MM.1S (cell line): ENCODE measurements around the gene AKR1C3.

Source experiments
- DNase-seq: peaks from one replicate; pipeline ENCODE4 v3.0.0-alpha.2; 2015
- H2AFZ ChIP-seq: fragments of 300-600 bp; sonication (generic); 2 replicates; pipeline ENCODE4 v1.6.0; 2016; ENCODE audit warnings: antibody characterized with exemption, low read length
- H3F3A ChIP-seq: fragments of 300-600 bp; sonication (generic); 2 replicates; pipeline ENCODE4 v1.6.1; 2016; ENCODE audit warnings: mild to moderate bottlenecking, antibody characterized with exemption, low read length, moderate library complexity, mixed read lengths; ENCODE audit not compliant: insufficient read depth
- H3K27ac ChIP-seq: fragments of 300-600 bp; sonication (generic); 2 replicates; pipeline ENCODE4 v1.5.1; 2016; ENCODE audit warnings: mild to moderate bottlenecking, low read length
- H3K27me3 ChIP-seq: fragments of 300-600 bp; sonication (generic); replicated peaks from 2 replicates; pipeline ENCODE4 v1.6.0; 2016; ENCODE audit warnings: low read length; ENCODE audit not compliant: insufficient read depth
- H3K36me3 ChIP-seq: fragments of 300-600 bp; sonication (generic); replicated peaks from 2 replicates; pipeline ENCODE4 v1.6.1; 2016; ENCODE audit warnings: mild to moderate bottlenecking, low read length, mixed read lengths; ENCODE audit not compliant: insufficient read depth
- H3K4me1 ChIP-seq: fragments of 300-600 bp; sonication (generic); 2 replicates; pipeline ENCODE4 v1.6.1; 2016; ENCODE audit warnings: low read length, mixed read lengths
- H3K4me2 ChIP-seq: fragments of 300-600 bp; sonication (generic); 2 replicates; pipeline ENCODE4 v1.6.0; 2016; ENCODE audit warnings: low read depth, low read length
- H3K4me3 ChIP-seq: fragments of 300-600 bp; sonication (generic); 2 replicates; pipeline ENCODE4 v1.5.1; 2016; ENCODE audit warnings: low read length, mixed read lengths
- H3K79me2 ChIP-seq: fragments of 300-600 bp; sonication (generic); 2 replicates; pipeline ENCODE4 v1.6.1; 2016; ENCODE audit warnings: mixed run types, low read length, mixed read lengths
- H3K9ac ChIP-seq: fragments of 300-600 bp; sonication (generic); 2 replicates; pipeline ENCODE4 v1.6.1; 2016; ENCODE audit warnings: low read length, mixed read lengths
- H3K9me2 ChIP-seq: fragments of 300-600 bp; sonication (generic); replicated peaks from 2 replicates; pipeline ENCODE4 v1.6.1; 2016; ENCODE audit warnings: mild to moderate bottlenecking, low read length, mixed read lengths; ENCODE audit not compliant: insufficient read depth
- H3K9me3 ChIP-seq: fragments of 300-600 bp; sonication (generic); replicated peaks from 2 replicates; pipeline ENCODE4 v1.6.1; 2016; ENCODE audit warnings: mild to moderate bottlenecking, low read length, mixed read lengths; ENCODE audit not compliant: insufficient read depth
- H4K20me1 ChIP-seq: fragments of 300-600 bp; sonication (generic); 2 replicates; pipeline ENCODE4 v1.6.1; 2016; ENCODE audit warnings: mild to moderate bottlenecking, low read length, moderate library complexity, mixed read lengths; ENCODE audit not compliant: insufficient read depth
- CTCF ChIP-seq: fragments of 300-600 bp; sonication (generic); IDR thresholded peaks from 2 replicates; pipeline ENCODE4 v1.5.1; 2016; ENCODE audit warnings: antibody characterized with exemption, low read length, mixed read lengths
- EZH2 ChIP-seq: fragments of 300-600 bp; sonication (generic); optimal IDR thresholded peaks from 2 replicates; pipeline ENCODE3; 2017; ENCODE audit warnings: low read depth, mild to moderate bottlenecking, antibody characterized with exemption, low read length, mixed read lengths
- EZH2phosphoT487 ChIP-seq: fragments of 300-600 bp; sonication (generic); IDR thresholded peaks from 2 replicates; pipeline ENCODE4 v1.6.1; 2018; ENCODE audit warnings: antibody characterized with exemption, low read length

The AKR1C3 gene

GRCh38 chr10:5103481-5103880 lies 9.3 kb downstream of the AKR1C3 start:
- no peaks in the 10 kb centered on the region for H3K27me3 ChIP-seq
- H2AFZ ChIP-seq = no peak overlapping the region
- TF ChIP-seq EZH2phosphoT487 (no peak), EZH2 (no peak), CTCF (no peak)
- no peaks in the 10 kb centered on the region for H3K9me3 ChIP-seq
- no peaks in the 10 kb centered on the region for H3K4me1 ChIP-seq
- no peaks in the 10 kb centered on the region for H3K9me2 ChIP-seq
- H3K9ac ChIP-seq = no peak overlapping the region
- no peak for DNase-seq
- no peaks in the 10 kb centered on the region for H4K20me1 ChIP-seq
- no peaks in the 10 kb centered on the region for H3K36me3 ChIP-seq
- no peaks in the 10 kb centered on the region for H3F3A ChIP-seq
- H3K4me3 ChIP-seq = no peak overlapping the region
- H3K27ac ChIP-seq = no peak overlapping the region
- H3K4me2 ChIP-seq = no peak overlapping the region
- no peaks in the 10 kb centered on the region for H3K79me2 ChIP-seq

- no peaks in the 10 kb centered on the region for H3K79me2 ChIP-seq
- H4K20me1 ChIP-seq = no peaks in the 10 kb centered on the region
- no peak overlapping the region for H3K9ac ChIP-seq
- H3K9me3 ChIP-seq = no peaks in the 10 kb centered on the region
- H3K4me3 ChIP-seq = no peak overlapping the region
- H3K27me3 ChIP-seq = no peaks in the 10 kb centered on the region
- no peak overlapping the region for H3K4me2 ChIP-seq
- H3K4me1 ChIP-seq = no peaks in the 10 kb centered on the region
- H2AFZ ChIP-seq = no peak overlapping the region
- H3K9me2 ChIP-seq = no peaks in the 10 kb centered on the region
- H3K36me3 ChIP-seq = no peaks in the 10 kb centered on the region
- no peak overlapping the region for H3K27ac ChIP-seq
- no peaks in the 10 kb centered on the region for H3F3A ChIP-seq
- DNase-seq = no peak
- no peak for TF ChIP-seq EZH2
- TF ChIP-seq EZH2phosphoT487 = no peak
- TF ChIP-seq CTCF = no peak
Measured at GRCh38 chr10:5105626-5106025, 11.4 kb downstream of the AKR1C3 start.

- Histone ChIP-seq H3K9ac (no peak overlapping the region), H3K4me2 (no peak overlapping the region), H3K4me3 (no peak overlapping the region), H3K9me3 (no peaks in the 10 kb centered on the region), H2AFZ (no peak overlapping the region), H3F3A (no peaks in the 10 kb centered on the region), H3K27ac (no peak overlapping the region), H3K4me1 (no peaks in the 10 kb centered on the region), H3K36me3 (no peaks in the 10 kb centered on the region), H3K79me2 (no peaks in the 10 kb centered on the region), H3K27me3 (no peaks in the 10 kb centered on the region), H4K20me1 (no peaks in the 10 kb centered on the region), H3K9me2 (no peaks in the 10 kb centered on the region)
- no peak for TF ChIP-seq EZH2
- no peak for TF ChIP-seq EZH2phosphoT487
- no peak for TF ChIP-seq CTCF
- no peak for DNase-seq
Measured at GRCh38 chr10:5106553-5106952, 12.3 kb downstream of the AKR1C3 start.
